GM12891 (cell line): Measurements from ENCODE around the gene NLGN1.

ENCODE experiments used
- POLR2A ChIP-seq: IDR thresholded peaks from 2 replicates; pipeline ENCODE4 v1.6.1; 2011; ENCODE audit warnings: low read depth, low read length, control low read depth
- POLR2AphosphoS5 ChIP-seq: IDR thresholded peaks from 2 replicates; pipeline ENCODE4 v1.6.1; 2011; ENCODE audit warnings: low read depth, low read length, control low read depth

DNA sequence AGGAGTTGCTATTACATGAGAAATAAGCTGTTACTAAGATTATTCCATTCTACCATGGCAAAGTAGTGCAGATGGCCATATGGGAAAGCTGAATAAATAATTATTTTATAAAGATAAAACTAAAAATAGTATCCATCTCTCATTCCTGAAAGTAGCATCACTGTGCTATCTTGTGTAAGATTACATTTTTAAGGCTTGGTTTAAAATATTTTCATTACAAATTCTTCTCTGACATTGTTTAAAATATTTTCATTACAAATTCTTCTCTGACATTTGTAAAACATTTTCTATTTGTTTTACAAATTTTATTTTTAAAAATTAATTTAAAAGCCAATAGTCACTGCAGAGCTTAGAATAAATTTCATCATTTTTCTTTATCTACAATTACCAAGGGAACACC lies 796.1 kb downstream of the NLGN1 start:
- TF ChIP-seq POLR2A (no peak), POLR2AphosphoS5 (no peak)
